ENCODE measurements around the gene C5.

GRCh38 chr9:120915854-120916470 lies 134.1 kb downstream of the C5 start:
- TF ChIP-seq CTCF (IDR thresholded peaks at IDR 0.05; ENCODE audit: low read length): no peak
- no peak for TF ChIP-seq EZH2 (IDR thresholded peaks at IDR 0.05; ENCODE audit: borderline replicate concordance, low read length)

All from OCI-LY1 (cell line).